GM23248 (cell line): ENCODE results near the gene ARHGEF3. TPM values are rescaled to one million over a fixed set of nuclear protein-coding genes. Genes with fewer than 3 reads are reported as not detected.

Source experiments
- DNase-seq: peaks from one replicate; pipeline ENCODE4 v3.0.0-alpha.2; 2015
- H2AFZ ChIP-seq: fragments of 200-600 bp; sonication (generic); 2 replicates; pipeline ENCODE4 v1.6.1; 2016; ENCODE audit warnings: antibody characterized with exemption
- H3F3A ChIP-seq: fragments of 200-600 bp; sonication (generic); 2 replicates; pipeline ENCODE4 v1.6.1; 2016; ENCODE audit warnings: mild to moderate bottlenecking, antibody characterized with exemption, mixed run types; ENCODE audit not compliant: insufficient read depth
- H3K27ac ChIP-seq: fragments of 200-600 bp; sonication (generic); 2 replicates; pipeline ENCODE4 v1.5.1; 2016; ENCODE audit warnings: mild to moderate bottlenecking
- H3K27me3 ChIP-seq: fragments of 200-600 bp; sonication (generic); replicated peaks from 2 replicates; pipeline ENCODE4 v1.6.1; 2016; ENCODE audit warnings: mild to moderate bottlenecking; ENCODE audit not compliant: insufficient read depth
- H3K36me3 ChIP-seq: fragments of 200-600 bp; sonication (generic); 2 replicates; pipeline ENCODE4 v1.6.1; 2016; ENCODE audit warnings: low read depth, mild to moderate bottlenecking
- H3K4me1 ChIP-seq: fragments of 200-600 bp; sonication (generic); 2 replicates; pipeline ENCODE4 v1.6.1; 2016; ENCODE audit warnings: mild to moderate bottlenecking; ENCODE audit not compliant: insufficient read depth
- H3K4me2 ChIP-seq: fragments of 200-600 bp; sonication (generic); one replicate; pipeline ENCODE4 v1.6.1; 2016; ENCODE audit warnings: mild to moderate bottlenecking; ENCODE audit not compliant: unreplicated experiment
- H3K4me3 ChIP-seq: fragments of 200-600 bp; sonication (generic); 2 replicates; pipeline ENCODE4 v1.5.1; 2016; ENCODE audit warnings: mild to moderate bottlenecking
- H3K79me2 ChIP-seq: fragments of 200-600 bp; sonication (generic); 2 replicates; pipeline ENCODE4 v1.6.1; 2016; ENCODE audit warnings: mild to moderate bottlenecking; ENCODE audit not compliant: insufficient read depth
- H3K9ac ChIP-seq: fragments of 200-600 bp; sonication (generic); 2 replicates; pipeline ENCODE4 v1.6.1; 2016; ENCODE audit warnings: mild to moderate bottlenecking
- H3K9me2 ChIP-seq: fragments of 200-600 bp; sonication (generic); 2 replicates; pipeline ENCODE4 v1.6.1; 2016; ENCODE audit warnings: mixed run types, mild to moderate bottlenecking, moderate library complexity; ENCODE audit not compliant: insufficient read depth
- H3K9me3 ChIP-seq: fragments of 200-600 bp; sonication (generic); one replicate; pipeline ENCODE4 v1.6.1; 2017; ENCODE audit warnings: low read depth
- H4K20me1 ChIP-seq: fragments of 200-600 bp; sonication (generic); 2 replicates; pipeline ENCODE4 v1.6.0; 2016; ENCODE audit not compliant: insufficient read depth
- EZH2 ChIP-seq: fragments of 200-600 bp; sonication (generic); IDR thresholded peaks from 2 replicates; pipeline ENCODE4 v1.6.1; 2018; ENCODE audit warnings: antibody characterized with exemption, mild to moderate bottlenecking; ENCODE audit not compliant: insufficient read depth, poor library complexity, severe bottlenecking
- EZH2phosphoT487 ChIP-seq: fragments of 200-600 bp; sonication (generic); IDR thresholded peaks from 2 replicates; pipeline ENCODE4 v1.6.1; 2018; ENCODE audit warnings: antibody characterized with exemption, moderate library complexity, mild to moderate bottlenecking, low read depth; ENCODE audit not compliant: insufficient read depth
- WGBS, 2 experiments: methylation state at CpG; one replicate each; pipeline ENCODE4 v1.1.6; 2015 to 2017; ENCODE audit warnings: low lambda C conversion rate in 2 of 2, low coverage in 1 of 2; ENCODE audit errors: missing lambda C conversion rate in 2 of 2; 5-methylcytosine and 5-hydroxymethylcytosine counted together
- in situ Hi-C: fragments of 300-500 bp; cut with MboI; formaldehyde crosslinking; loops from 2 replicates; pipeline ENCODE4 v1.15.0; 2020
- polyA plus RNA-seq: library from polyadenylated mRNA; unstranded; fragments of >200 nt; fragmentation: Nextera tagmentation; extraction: Ambion mirVana; gene quantifications from 2 replicates; pipeline ENCODE4 v1.2.1, GENCODE V29; 2016
- total RNA-seq: library from RNA; depleted of rRNA; stranded (reverse); fragments of >200 nt; shearing (Covaris generic); gene quantifications from 2 replicates; pipeline ENCODE4 v1.2.3, GENCODE V29; 2014

ARHGEF3 gene
- total and polyA plus RNA-seq, 2 experiments from 2014 or later = 1.1 to 3.0 TPM

GRCh38 chr3:56795097-56795828, 6.5 kb downstream of the ARHGEF3 start:
- no peak for TF ChIP-seq EZH2
- TF ChIP-seq EZH2phosphoT487 = no peak
- Histone ChIP-seq H3K79me2 (no peaks in the 10 kb centered on the region), H3K9me2 (no peaks in the 10 kb centered on the region), H3F3A (no peaks in the 10 kb centered on the region), H3K4me2 (no peak overlapping the region), H3K27ac (no peak overlapping the region), H3K27me3 (no peaks in the 10 kb centered on the region), H3K4me3 (no peak overlapping the region), H3K4me1 (0 out of 2 replicates have a peak, but pooled peaks cover 18% of the 10 kb centered on the region), H3K9me3 (no peaks in the 10 kb centered on the region), H3K9ac (no peak overlapping the region), H4K20me1 (no peaks in the 10 kb centered on the region), H2AFZ (peak overlapping the region; percentile 29; the same call in 1 of the 2 replicates), H3K36me3 (no peaks in the 10 kb centered on the region)
- in situ Hi-C loops = loop anchor here (10.0 kb wide), 2 partner anchors 90 to 190 kb away; no protein-coding TSS in a partner anchor
- WGBS, 2 experiments = 84 to 86% methylated on average over 7 of the region's 7 CpGs
- DNase-seq = peak; percentile 33

GRCh38 chr3:56792193-56792592, 9.6 kb downstream of the ARHGEF3 start:
- H3K4me3 ChIP-seq = no peak overlapping the region
- H2AFZ ChIP-seq = no peak overlapping the region
- H3K4me2 ChIP-seq = no peak overlapping the region
- no peaks in the 10 kb centered on the region for H3K36me3 ChIP-seq
- H3F3A ChIP-seq = no peaks in the 10 kb centered on the region
- H3K9me3 ChIP-seq = no peaks in the 10 kb centered on the region
- no peak overlapping the region for H3K9ac ChIP-seq
- DNase-seq = no peak
- no peaks in the 10 kb centered on the region for H3K27me3 ChIP-seq
- no peaks in the 10 kb centered on the region for H4K20me1 ChIP-seq
- 0 out of 2 replicates have a peak, but pooled peaks cover 18% of the 10 kb centered on the region for H3K4me1 ChIP-seq
- 87 to 88% methylated on average over 1 of the region's 1 CpG for WGBS, 2 experiments
- H3K79me2 ChIP-seq = no peaks in the 10 kb centered on the region
- TF ChIP-seq EZH2phosphoT487 = no peak
- TF ChIP-seq EZH2 = no peak
- in situ Hi-C loops = loop anchor here (10.0 kb wide), 2 partner anchors 87 to 193 kb away; no protein-coding TSS in a partner anchor
- no peak overlapping the region for H3K27ac ChIP-seq
- H3K9me2 ChIP-seq = no peaks in the 10 kb centered on the region

GRCh38 chr3:56790016-56790821, 11.5 kb downstream of the ARHGEF3 start:
- Histone ChIP-seq H2AFZ (no peak overlapping the region), H3K9ac (no peak overlapping the region), H3K4me3 (no peak overlapping the region), H4K20me1 (no peaks in the 10 kb centered on the region), H3K27ac (no peak overlapping the region), H3K9me2 (no peaks in the 10 kb centered on the region), H3K27me3 (no peaks in the 10 kb centered on the region), H3K4me1 (0 out of 2 replicates have a peak, but pooled peaks cover 5% of the 10 kb centered on the region), H3F3A (no peaks in the 10 kb centered on the region), H3K36me3 (no peaks in the 10 kb centered on the region), H3K4me2 (no peak overlapping the region), H3K79me2 (no peaks in the 10 kb centered on the region), H3K9me3 (no peaks in the 10 kb centered on the region)
- TF ChIP-seq EZH2phosphoT487 (no peak), EZH2 (no peak)
- no peak for DNase-seq
- WGBS, 2 experiments = 92 to 96% methylated on average over 6 of the region's 6 CpGs
- in situ Hi-C loops = loop anchor here (10.0 kb wide), 2 partner anchors 85 to 195 kb away; no protein-coding TSS in a partner anchor

GRCh38 chr3:56789076-56789475, 12.7 kb downstream of the ARHGEF3 start:
- H3K9me3 ChIP-seq = no peaks in the 10 kb centered on the region
- no peaks in the 10 kb centered on the region for H4K20me1 ChIP-seq
- no peaks in the 10 kb centered on the region for H3K9me2 ChIP-seq
- H3K36me3 ChIP-seq = no peaks in the 10 kb centered on the region
- no peaks in the 10 kb centered on the region for H3K79me2 ChIP-seq
- no peak overlapping the region for H2AFZ ChIP-seq
- H3K27ac ChIP-seq = no peak overlapping the region
- H3K9ac ChIP-seq = no peak overlapping the region
- no peaks in the 10 kb centered on the region for H3K27me3 ChIP-seq
- H3K4me3 ChIP-seq = no peak overlapping the region
- DNase-seq = no peak
- in situ Hi-C loops = no loop called here
- peaks cover 4% of the 10 kb centered on the region for H3K4me1 ChIP-seq
- peaks cover 4% of the 10 kb centered on the region for H3F3A ChIP-seq
- WGBS, 2 experiments = 61 to 65% methylated on average over 3 of the region's 3 CpGs
- no peak overlapping the region for H3K4me2 ChIP-seq
- TF ChIP-seq EZH2phosphoT487 (no peak), EZH2 (no peak)
